ENCODE results near the gene SMG6. TPM values are rescaled to one million over a fixed set of nuclear protein-coding genes. Genes with fewer than 3 reads are reported as not detected.
A peak's percentile ranks its signal among the peaks of the same experiment; 100 is the strongest.

Gene SMG6
- total RNA-seq, 2 experiments from 2014 or later, result 39.3 to 39.7 TPM

- Mint-ChIP-seq H3K9me3 (no peaks in the 10 kb centered on the region), H3K4me3 (no peak overlapping the region), H3K27ac (no peak overlapping the region), H3K36me3 (ENCODE audit: low read depth) (peaks cover 73% of the 10 kb centered on the region), H3K27me3 (no peaks in the 10 kb centered on the region), H3K4me1 (ENCODE audit: low read depth) (peaks cover 28% of the 10 kb centered on the region)
- H3K36me3 ChIP-seq (ENCODE audit: insufficient read depth, low read length), result peaks cover 51% of the 10 kb centered on the region
- ChIA-PET POLR2A (no interaction called here), CTCF (no interaction called here)
- H3K4me3 ChIP-seq (ENCODE audit: low read length), result no peak overlapping the region
- H3K27ac ChIP-seq (ENCODE audit: low read depth in 1 of 2, low read length in 2 of 2), result no peak overlapping the region
- peaks cover 56% of the 10 kb centered on the region for H3K4me1 ChIP-seq (ENCODE audit: insufficient read depth, low read length)
- ATAC-seq (ENCODE audit: poor library complexity) (no peak), DNase-seq (no peak)
- H3K27me3 ChIP-seq (ENCODE audit: control insufficient read depth in 1 of 2, insufficient read depth in 2 of 2, low read length in 2 of 2), result no peaks in the 10 kb centered on the region
- intact Hi-C loops (cut with DNase I, micrococcal nuclease), result no loop called here
- H3K9me3 ChIP-seq (ENCODE audit: control insufficient read depth in 1 of 2, insufficient read depth in 1 of 2, low read length in 2 of 2), result no peaks in the 10 kb centered on the region
- TF ChIP-seq CTCF (IDR thresholded peaks at IDR 0.05), result no peak
Observed at GRCh38 chr17:2084766-2085647, 218.6 kb downstream of the SMG6 start.

- Histone ChIP-seq H3K4me3 (ENCODE audit: low read length) (no peak overlapping the region), H3K27ac (ENCODE audit: low read depth in 1 of 2, low read length in 2 of 2) (no peak overlapping the region), H3K27me3 (ENCODE audit: control insufficient read depth in 1 of 2, insufficient read depth in 2 of 2, low read length in 2 of 2) (no peaks in the 10 kb centered on the region), H3K9me3 (ENCODE audit: control insufficient read depth in 1 of 2, insufficient read depth in 1 of 2, low read length in 2 of 2) (no peaks in the 10 kb centered on the region), H3K36me3 (ENCODE audit: insufficient read depth, low read length) (peaks cover 51% of the 10 kb centered on the region), H3K4me1 (ENCODE audit: insufficient read depth, low read length) (peaks cover 50% of the 10 kb centered on the region)
- H3K36me3 Mint-ChIP-seq (ENCODE audit: low read depth), result peaks cover 76% of the 10 kb centered on the region
- no peaks in the 10 kb centered on the region for H3K27me3 Mint-ChIP-seq
- peak overlapping the region; percentile 65 for H3K27ac Mint-ChIP-seq
- ATAC-seq (ENCODE audit: poor library complexity) (no peak), DNase-seq (no peak)
- ChIA-PET POLR2A (no interaction called here), CTCF (no interaction called here)
- no peaks in the 10 kb centered on the region for H3K9me3 Mint-ChIP-seq
- no peak overlapping the region for H3K4me3 Mint-ChIP-seq
- TF ChIP-seq CTCF (IDR thresholded peaks at IDR 0.05), result no peak
- intact Hi-C loops (cut with DNase I, micrococcal nuclease), result no loop called here
- H3K4me1 Mint-ChIP-seq (ENCODE audit: low read depth), result peaks cover 20% of the 10 kb centered on the region
Observed at GRCh38 chr17:2084036-2084765, 219.4 kb downstream of the SMG6 start.

- Histone ChIP-seq H3K27me3 (ENCODE audit: control insufficient read depth in 1 of 2, insufficient read depth in 2 of 2, low read length in 2 of 2) (no peaks in the 10 kb centered on the region), H3K36me3 (ENCODE audit: insufficient read depth, low read length) (peaks cover 55% of the 10 kb centered on the region), H3K4me3 (ENCODE audit: low read length) (no peak overlapping the region), H3K4me1 (ENCODE audit: insufficient read depth, low read length) (peaks cover 44% of the 10 kb centered on the region), H3K27ac (ENCODE audit: low read depth in 1 of 2, low read length in 2 of 2) (no peak overlapping the region), H3K9me3 (ENCODE audit: control insufficient read depth in 1 of 2, insufficient read depth in 1 of 2, low read length in 2 of 2) (no peaks in the 10 kb centered on the region)
- peak in 3 of 14 experiments; percentile 33 to 71 (median 60) for DNase-seq
- peak overlapping the region; percentile 65 for H3K27ac Mint-ChIP-seq
- no peak overlapping the region for H3K4me3 Mint-ChIP-seq
- ChIA-PET POLR2A (no interaction called here), CTCF (no interaction called here)
- peaks cover 82% of the 10 kb centered on the region for H3K36me3 Mint-ChIP-seq (ENCODE audit: low read depth)
- no peaks in the 10 kb centered on the region for H3K27me3 Mint-ChIP-seq
- TF ChIP-seq CTCF (IDR thresholded peaks at IDR 0.05), result no peak
- no peak for ATAC-seq (ENCODE audit: poor library complexity)
- intact Hi-C loops (cut with DNase I, micrococcal nuclease), result no loop called here
- peaks cover 14% of the 10 kb centered on the region for H3K4me1 Mint-ChIP-seq (ENCODE audit: low read depth)
- no peaks in the 10 kb centered on the region for H3K9me3 Mint-ChIP-seq
Observed at GRCh38 chr17:2083613-2084035, 220.0 kb downstream of the SMG6 start.

Measured in CD4-positive, alpha-beta T cell (primary cell).